Heart left ventricle (tissue), 16 donors: Measurements from ENCODE around the gene RPS8. TPM values are rescaled to one million over a fixed set of nuclear protein-coding genes. Genes with fewer than 3 reads are reported as not detected.

Source experiments
- ATAC-seq, 4 donors: fragments of 200-7000 bp; cut with Tn5 transposase; one replicate each; pipeline ENCODE4 v1.9.1; 2020 to 2022; ENCODE audit warnings: moderate library complexity in 4 of 4, mild to moderate bottlenecking in 3 of 4, moderate number of reproducible peaks in 1 of 4
- DNase-seq, 5 donors: peaks; one replicate each; pipeline ENCODE4 v3.0.0-alpha.2; 2020
- H3K27ac ChIP-seq, 12 donors: fragments of 200-600 bp; sonication (generic) in 4 of 12; one replicate each; pipeline versions ENCODE4 v1.5.0 to v1.8.0; 2016 to 2022; ENCODE audit warnings: mild to moderate bottlenecking in 2 of 12
- H3K27me3 ChIP-seq, 9 donors: fragments of 200-600 bp; sonication (generic) in 2 of 9; one replicate each; pipeline versions ENCODE4 v1.5.1 to v1.8.0; 2016 to 2022; ENCODE audit warnings: mild to moderate bottlenecking in 3 of 9
- H3K36me3 ChIP-seq, 9 donors: fragments of 200-600 bp; sonication (generic) in 2 of 9; one replicate each; pipeline versions ENCODE4 v1.5.0 to v1.8.0; 2018 to 2022; ENCODE audit warnings: mild to moderate bottlenecking in 2 of 9
- H3K4me1 ChIP-seq, 12 donors: fragments of 200-600 bp; sonication (generic) in 4 of 12; one replicate each; pipeline versions ENCODE4 v1.5.0 to v1.8.0; 2016 to 2022; ENCODE audit warnings: mild to moderate bottlenecking in 3 of 12
- H3K4me3 ChIP-seq, 12 donors: fragments of 200-600 bp; sonication (generic) in 4 of 12; one replicate each; pipeline versions ENCODE4 v1.5.0 to v1.8.0; 2017 to 2022; ENCODE audit warnings: mild to moderate bottlenecking in 9 of 12, moderate library complexity in 4 of 12
- H3K9me3 ChIP-seq, 12 donors: fragments of 200-600 bp; sonication (generic) in 4 of 12; one replicate each; pipeline versions ENCODE4 v1.5.0 to v1.8.0; 2016 to 2022; ENCODE audit warnings: mild to moderate bottlenecking in 1 of 12
- POLR2A ChIP-seq, 2 donors: fragments of 450-650 bp; IDR thresholded peaks; one replicate each; pipeline ENCODE4 v1.6.1; 2017; ENCODE audit warnings: antibody characterized with exemption in 2 of 2, mild to moderate bottlenecking in 2 of 2, moderate library complexity in 2 of 2
- WGBS, 4 donors: extraction: QIAGEN DNeasy Blood & Tissue Kit in 2 of 4; methylation state at CpG; one replicate each; pipeline versions ENCODE4 v1.1.5 to v1.1.7; 2013 to 2018; 5-methylcytosine and 5-hydroxymethylcytosine counted together
- intact Hi-C, 10 donors: fragments of 100-400 bp; cut with DNase I; formaldehyde crosslinking; loops; one replicate each; pipeline versions ENCODE4 v1.11.1 to v1.14.2; 2022
- polyA plus RNA-seq, 2 donors: library from polyadenylated mRNA; stranded (reverse); fragments of 200-250 nt; gene quantifications; one replicate each; pipeline ENCODE4 v1.2.3, GENCODE V29; 2013
- total RNA-seq, 9 donors: library from RNA; depleted of rRNA in 2 of 9; stranded (reverse); fragments of >200 nt in 2 of 9; fragmentation: NEBNext Ultra II Directional in 3 of 9; extraction: Animal tissue kit (Norgen Biotek cat#: 25700) in 3 of 9; gene quantifications; one replicate each; pipeline versions ENCODE4 v1.1.0 to v1.2.4, GENCODE V29; 2016 to 2023
- TF ChIP-seq, protein P1 (sequence below), 12 donors: fragments of 200-600 bp; sonication (generic) in 4 of 12; IDR thresholded peaks; one replicate each; pipeline versions ENCODE4 v1.5.0 to v1.8.0; 2018 to 2022; ENCODE audit warnings: antibody characterized with exemption in 12 of 12, mild to moderate bottlenecking in 5 of 12
- donor health status: ischemic (EF 13 %, LVEDD 7.1; RV severe dilation, severe dysfunction).
- donor health status: healthy with polysubstance abuse.
- donor health status: DM: no; HTN: yes; CAD: no.
- donor health status: DM: no; HTN: no; CAD: no.
- donor health status: ischemic (EF 25% LVEDD 6.9; RV normal size, moderate dysfunction).
- donor health status: ischemic (EF 25% LVEDD 5.7; RV mildly dilated, moderate dysfunction).
- donor health status: healthy.
- donor health status: DM: yes; HTN: yes; CAD: no.
- donor health status: ischemic (EF 35%, LVEDD 5.7; RV mildly dilated, moderate dysfunction).
- donor health status: nonischemic (EF 11% LVEDD 7.7; RV severe dilation, severe dysfunction).
- donor health status: DM: yes; HTN: yes; CAD: no.
- donor health status: PGD.
- donor health status: ischemic (EF 29% LVEDD 5.4; RV normal size, mild dysfunction).
- donor health status: nonischemic (EF 23%, LVEDD 6.1; RV moderate dilation, normal function).

The RPS8 gene
- total and polyA plus RNA-seq, 11 donors: 576 to 1,848 (median 967) TPM

DNA sequence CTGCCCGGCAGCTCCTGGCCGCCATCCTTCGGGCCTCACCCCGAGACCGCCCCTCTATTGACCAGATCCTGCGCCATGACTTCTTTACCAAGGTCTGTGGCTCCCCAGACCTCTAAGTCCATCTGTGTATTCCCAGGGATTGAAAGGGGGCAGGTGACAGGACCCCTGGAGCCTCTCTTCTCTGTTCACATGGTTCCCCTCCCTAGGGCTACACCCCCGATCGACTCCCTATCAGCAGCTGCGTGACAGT, 27.6 kb downstream of the RPS8 start:
- WGBS, 4 donors: 86 to 91% (median 89%) methylated on average over 8 to 9 of the region's 9 CpGs
- Histone ChIP-seq H3K4me3 (peak overlapping the region in 6 of 12 donors; percentile 18 to 96 (median 90)), H3K27ac (peak overlapping the region in 10 of 12 donors; percentile 29 to 97 (median 91)), H3K36me3 (peaks cover 0 to 52% (median 40%) of the 10 kb centered on the region in 9 donors), H3K27me3 (no peaks in the 10 kb centered on the region), H3K4me1 (peaks cover 14 to 75% (median 57%) of the 10 kb centered on the region in 12 donors), H3K9me3 (no peaks in the 10 kb centered on the region)
- TF ChIP-seq, protein P1, sequence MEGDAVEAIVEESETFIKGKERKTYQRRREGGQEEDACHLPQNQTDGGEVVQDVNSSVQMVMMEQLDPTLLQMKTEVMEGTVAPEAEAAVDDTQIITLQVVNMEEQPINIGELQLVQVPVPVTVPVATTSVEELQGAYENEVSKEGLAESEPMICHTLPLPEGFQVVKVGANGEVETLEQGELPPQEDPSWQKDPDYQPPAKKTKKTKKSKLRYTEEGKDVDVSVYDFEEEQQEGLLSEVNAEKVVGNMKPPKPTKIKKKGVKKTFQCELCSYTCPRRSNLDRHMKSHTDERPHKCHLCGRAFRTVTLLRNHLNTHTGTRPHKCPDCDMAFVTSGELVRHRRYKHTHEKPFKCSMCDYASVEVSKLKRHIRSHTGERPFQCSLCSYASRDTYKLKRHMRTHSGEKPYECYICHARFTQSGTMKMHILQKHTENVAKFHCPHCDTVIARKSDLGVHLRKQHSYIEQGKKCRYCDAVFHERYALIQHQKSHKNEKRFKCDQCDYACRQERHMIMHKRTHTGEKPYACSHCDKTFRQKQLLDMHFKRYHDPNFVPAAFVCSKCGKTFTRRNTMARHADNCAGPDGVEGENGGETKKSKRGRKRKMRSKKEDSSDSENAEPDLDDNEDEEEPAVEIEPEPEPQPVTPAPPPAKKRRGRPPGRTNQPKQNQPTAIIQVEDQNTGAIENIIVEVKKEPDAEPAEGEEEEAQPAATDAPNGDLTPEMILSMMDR (IDR thresholded peaks at IDR 0.05): no peak
- TF ChIP-seq POLR2A (IDR thresholded peaks at IDR 0.05): no peak
- intact Hi-C loops: loop anchor here in 1 of 10 donors (10.0 kb wide), 1 partner anchor 502 kb away; no protein-coding TSS in a partner anchor
- ATAC-seq (no peak), DNase-seq (no peak)

DNA sequence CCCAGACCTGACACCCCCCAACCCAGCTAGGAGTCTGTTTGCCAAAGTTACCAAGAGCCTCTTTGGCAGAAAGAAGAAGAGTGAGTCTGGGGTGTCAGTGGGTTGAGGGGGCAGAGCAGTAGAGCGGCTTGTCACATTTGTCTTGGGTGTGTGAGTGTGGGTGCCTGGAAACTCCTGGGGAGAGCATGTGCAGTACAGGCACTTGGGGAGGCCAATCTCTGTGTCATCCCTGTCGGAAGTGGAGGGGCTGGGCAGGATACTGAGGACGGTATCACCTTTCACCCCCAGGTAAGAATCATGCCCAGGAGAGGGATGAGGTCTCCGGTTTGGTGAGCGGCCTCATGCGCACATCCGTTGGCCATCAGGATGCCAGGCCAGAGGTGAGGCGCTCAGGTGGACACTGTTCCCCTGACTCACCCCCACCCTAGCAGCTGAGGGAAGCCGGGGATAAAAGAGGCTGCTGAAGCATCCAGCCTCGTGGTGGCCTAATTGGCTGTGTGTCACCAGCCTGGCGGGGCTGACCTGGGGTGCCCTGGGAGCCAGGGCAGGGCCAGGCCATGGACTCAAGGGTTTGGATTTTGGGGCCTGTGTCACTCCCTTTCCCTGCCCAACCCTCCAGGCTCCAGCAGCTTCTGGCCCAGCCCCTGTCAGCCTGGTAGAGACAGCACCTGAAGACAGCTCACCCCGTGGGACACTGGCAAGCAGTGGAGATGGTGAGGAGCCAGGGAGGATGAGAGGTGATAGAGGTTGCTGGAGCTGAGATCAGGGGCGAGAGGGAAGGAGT, 28.2 kb downstream of the RPS8 start:
- Histone ChIP-seq H3K4me1 (peaks cover 14 to 80% (median 62%) of the 10 kb centered on the region in 12 donors), H3K27ac (peak overlapping the region in 10 of 12 donors; percentile 47 to 97 (median 91)), H3K9me3 (no peaks in the 10 kb centered on the region), H3K36me3 (peaks cover 0 to 52% (median 40%) of the 10 kb centered on the region in 9 donors), H3K4me3 (peak overlapping the region in 4 of 12 donors; percentile 18 to 94 (median 88)), H3K27me3 (no peaks in the 10 kb centered on the region)
- intact Hi-C loops: loop anchor here in 1 of 10 donors (10.0 kb wide), 1 partner anchor 501 kb away; no protein-coding TSS in a partner anchor
- no peak for ATAC-seq
- WGBS, 4 donors: 79 to 87% (median 83%) methylated on average over 9 to 13 of the region's 13 CpGs
- TF ChIP-seq, protein P1 (IDR thresholded peaks at IDR 0.05): no peak
- TF ChIP-seq POLR2A (IDR thresholded peaks at IDR 0.05): no peak
- DNase-seq: peak in 2 of 5 donors; percentile 22 to 33

DNA sequence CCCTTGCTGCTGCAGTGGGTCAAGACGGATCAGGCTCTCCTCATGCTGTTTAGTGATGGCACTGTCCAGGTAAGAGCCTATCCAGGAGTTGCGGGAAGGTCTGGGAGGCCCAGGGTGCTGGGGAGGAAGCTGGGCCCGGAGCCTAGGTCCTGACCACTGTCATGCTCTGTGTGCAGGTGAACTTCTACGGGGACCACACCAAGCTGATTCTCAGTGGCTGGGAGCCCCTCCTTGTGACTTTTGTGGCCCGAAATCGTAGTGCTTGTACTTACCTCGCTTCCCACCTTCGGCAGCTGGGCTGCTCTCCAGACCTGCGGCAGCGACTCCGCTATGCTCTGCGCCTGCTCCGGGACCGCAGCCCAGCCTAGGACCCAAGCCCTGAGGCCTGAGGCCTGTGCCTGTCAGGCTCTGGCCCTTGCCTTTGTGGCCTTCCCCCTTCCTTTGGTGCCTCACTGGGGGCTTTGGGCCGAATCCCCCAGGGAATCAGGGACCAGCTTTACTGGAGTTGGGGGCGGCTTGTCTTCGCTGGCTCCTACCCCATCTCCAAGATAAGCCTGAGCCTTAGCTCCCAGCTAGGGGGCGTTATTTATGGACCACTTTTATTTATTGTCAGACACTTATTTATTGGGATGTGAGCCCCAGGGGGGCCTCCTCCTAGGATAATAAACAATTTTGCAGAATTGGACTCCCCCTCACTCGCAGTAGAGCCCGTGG, 30.1 kb downstream of the RPS8 start:
- H3K27ac ChIP-seq: peak overlapping the region in 11 of 12 donors; percentile 91 to 100 (median 99)
- H3K27me3 ChIP-seq: no peaks in the 10 kb centered on the region
- H3K4me1 ChIP-seq: peaks cover 14 to 92% (median 75%) of the 10 kb centered on the region in 12 donors
- peak overlapping the region in 1 of 12 donors; percentile 59 for H3K4me3 ChIP-seq
- H3K36me3 ChIP-seq: peaks cover 0 to 52% (median 40%) of the 10 kb centered on the region in 9 donors
- ATAC-seq (no peak), DNase-seq (peak in 4 of 5 donors; percentile 19 to 56 (median 28))
- TF ChIP-seq POLR2A (IDR thresholded peaks at IDR 0.05): no peak
- TF ChIP-seq, protein P1 (IDR thresholded peaks at IDR 0.05): no peak
- intact Hi-C loops: loop anchor here in 1 of 10 donors (10.0 kb wide), 1 partner anchor 499 kb away; no protein-coding TSS in a partner anchor
- WGBS, 4 donors: 93 to 96% (median 93%) methylated on average over 19 to 20 of the region's 20 CpGs
- H3K9me3 ChIP-seq: no peaks in the 10 kb centered on the region
